Ovary (tissue), 3 donors: ENCODE measurements around the gene PRMT1.

Experiments used
- CTCF ChIP-seq, 3 donors: fragments of 450-650 bp in 2 of 3; fragments of 200-600 bp in 1 of 3; IDR thresholded peaks; one replicate each; pipeline versions ENCODE4 v1.5.1 to v1.8.0; 2016 to 2022; ENCODE audit warnings: antibody characterized with exemption in 3 of 3, mild to moderate bottlenecking in 1 of 3
- POLR2A ChIP-seq: fragments of 450-650 bp; IDR thresholded peaks from one replicate; pipeline ENCODE4 v1.6.1; 2017; ENCODE audit warnings: antibody characterized with exemption, mild to moderate bottlenecking, moderate library complexity
- donor health status: DM: no; HTN: no; CAD: no.

- TF ChIP-seq CTCF (IDR thresholded peaks at IDR 0.05) (no peak), POLR2A (no peak)
Measured at GRCh38 chr19:49676136-49676783, 811 bp upstream of the PRMT1 start.
